Neural progenitor cell (in vitro differentiated cells): ENCODE data around the gene KRT80. TPM values are rescaled to one million over a fixed set of nuclear protein-coding genes. Genes with fewer than 3 reads are reported as not detected.

Experiments
- DNase-seq: peaks from one replicate; pipeline ENCODE4 v3.0.0-alpha.2; 2016; ENCODE audit warnings: low spot score
- H2AFZ ChIP-seq: fragments of 200-600 bp; sonication (generic); replicated peaks from 2 replicates; pipeline ENCODE4 v1.6.1; 2016; ENCODE audit warnings: antibody characterized with exemption
- H3F3A ChIP-seq: fragments of 200-600 bp; sonication (generic); 2 replicates; pipeline ENCODE4 v1.6.1; 2016; ENCODE audit warnings: antibody characterized with exemption, low read depth
- H3K27ac ChIP-seq: fragments of 200-600 bp; sonication (generic); 2 replicates; pipeline ENCODE4 v1.5.1; 2016; ENCODE audit warnings: mild to moderate bottlenecking
- H3K27me3 ChIP-seq: fragments of 200-600 bp; sonication (generic); 2 replicates; pipeline ENCODE4 v1.6.1; 2016; ENCODE audit warnings: mild to moderate bottlenecking, moderate library complexity
- H3K36me3 ChIP-seq: fragments of 200-600 bp; sonication (generic); 2 replicates; pipeline ENCODE4 v1.5.1; 2016
- H3K4me1 ChIP-seq: fragments of 200-600 bp; sonication (generic); 2 replicates; pipeline ENCODE4 v1.6.1; 2016; ENCODE audit warnings: mixed run types
- H3K4me2 ChIP-seq: fragments of 200-600 bp; sonication (generic); 2 replicates; pipeline ENCODE4 v1.6.1; 2016
- H3K4me3 ChIP-seq: fragments of 200-600 bp; sonication (generic); 2 replicates; pipeline ENCODE4 v1.5.1; 2016
- H3K79me2 ChIP-seq: fragments of 200-600 bp; sonication (generic); 2 replicates; pipeline ENCODE4 v1.6.1; 2016; ENCODE audit warnings: low read depth
- H3K9ac ChIP-seq: fragments of 200-600 bp; sonication (generic); 2 replicates; pipeline ENCODE4 v1.6.1; 2016
- H3K9me3 ChIP-seq: fragments of 200-600 bp; sonication (generic); 2 replicates; pipeline ENCODE4 v1.5.1; 2016; ENCODE audit warnings: low read depth
- H4K20me1 ChIP-seq: fragments of 200-600 bp; sonication (generic); 2 replicates; pipeline ENCODE4 v1.6.1; 2016; ENCODE audit warnings: low read depth
- H3K27ac Mint-ChIP-seq: 3 replicates; pipeline ENCODE4 v1.8.0; 2021; ENCODE audit warnings: mixed read lengths
- H3K27me3 Mint-ChIP-seq: 2 replicates; pipeline ENCODE4 v1.8.0; 2022; ENCODE audit warnings: low read depth, mild to moderate bottlenecking, inconsistent platforms, moderate library complexity, mixed read lengths; ENCODE audit not compliant: insufficient read depth
- H3K36me3 Mint-ChIP-seq: 3 replicates; pipeline ENCODE4 v1.8.0; 2021; ENCODE audit warnings: mixed read lengths
- H3K4me1 Mint-ChIP-seq: 3 replicates; pipeline ENCODE4 v1.8.0; 2021; ENCODE audit warnings: mixed read lengths
- H3K4me3 Mint-ChIP-seq: 3 replicates; pipeline ENCODE4 v1.8.0; 2021; ENCODE audit warnings: mild to moderate bottlenecking, moderate library complexity, mixed read lengths
- H3K9me3 Mint-ChIP-seq: 3 replicates; pipeline ENCODE4 v1.8.0; 2020; ENCODE audit warnings: mixed read lengths
- EZH2 ChIP-seq: fragments of 200-600 bp; sonication (generic); IDR thresholded peaks from 2 replicates; pipeline ENCODE4 v1.6.1; 2017; ENCODE audit warnings: antibody characterized with exemption, mild to moderate bottlenecking, moderate library complexity
- EZH2phosphoT487 ChIP-seq: fragments of 200-600 bp; sonication (generic); IDR thresholded peaks from 2 replicates; pipeline ENCODE4 v1.6.1; 2017; ENCODE audit warnings: antibody characterized with exemption
- total RNA-seq: library from RNA; depleted of rRNA; stranded (reverse); fragments of >200 nt; gene quantifications from 2 replicates; pipeline ENCODE4 v1.2.3, GENCODE V29; 2015; ENCODE audit warnings: low replicate concordance
- TF ChIP-seq, protein P1 (sequence below): fragments of 200-600 bp; sonication (generic); IDR thresholded peaks from 2 replicates; pipeline ENCODE4 v1.5.1; 2017; ENCODE audit warnings: antibody characterized with exemption, mild to moderate bottlenecking

Gene KRT80
- total RNA-seq, 1 donor from 2014 or later = not detected

DNA sequence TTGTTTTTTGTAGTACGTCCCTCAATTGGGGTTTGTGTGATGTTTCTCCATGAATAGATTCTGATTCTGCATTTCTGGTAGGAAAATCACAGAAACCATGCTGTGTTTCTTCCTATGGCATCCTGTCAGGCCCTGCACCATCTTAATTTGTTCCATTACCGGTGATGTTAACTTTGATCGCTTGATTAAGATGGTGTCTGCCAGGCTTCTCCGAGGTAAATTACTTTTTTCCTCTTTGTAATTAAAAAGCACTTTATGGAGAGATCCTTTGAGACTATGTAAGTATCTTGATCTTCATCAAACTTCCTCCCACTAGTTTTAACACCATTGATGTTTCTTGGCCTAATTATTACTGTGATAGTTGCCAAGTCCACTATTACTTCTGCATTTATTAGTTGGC is 26.2 kb upstream of the KRT80 start:
- no peak overlapping the region for H3K4me3 ChIP-seq
- Mint-ChIP-seq H3K4me3 (no peak overlapping the region), H3K4me1 (peaks cover 12% of the 10 kb centered on the region), H3K36me3 (no peaks in the 10 kb centered on the region), H3K27me3 (peaks cover 8% of the 10 kb centered on the region), H3K27ac (no peak overlapping the region), H3K9me3 (no peaks in the 10 kb centered on the region)
- H3K9me3 ChIP-seq = no peaks in the 10 kb centered on the region
- H3K79me2 ChIP-seq = no peaks in the 10 kb centered on the region
- no peak for DNase-seq
- H3K4me1 ChIP-seq = no peaks in the 10 kb centered on the region
- H4K20me1 ChIP-seq = no peaks in the 10 kb centered on the region
- TF ChIP-seq EZH2phosphoT487 = no peak
- TF ChIP-seq, protein P1, sequence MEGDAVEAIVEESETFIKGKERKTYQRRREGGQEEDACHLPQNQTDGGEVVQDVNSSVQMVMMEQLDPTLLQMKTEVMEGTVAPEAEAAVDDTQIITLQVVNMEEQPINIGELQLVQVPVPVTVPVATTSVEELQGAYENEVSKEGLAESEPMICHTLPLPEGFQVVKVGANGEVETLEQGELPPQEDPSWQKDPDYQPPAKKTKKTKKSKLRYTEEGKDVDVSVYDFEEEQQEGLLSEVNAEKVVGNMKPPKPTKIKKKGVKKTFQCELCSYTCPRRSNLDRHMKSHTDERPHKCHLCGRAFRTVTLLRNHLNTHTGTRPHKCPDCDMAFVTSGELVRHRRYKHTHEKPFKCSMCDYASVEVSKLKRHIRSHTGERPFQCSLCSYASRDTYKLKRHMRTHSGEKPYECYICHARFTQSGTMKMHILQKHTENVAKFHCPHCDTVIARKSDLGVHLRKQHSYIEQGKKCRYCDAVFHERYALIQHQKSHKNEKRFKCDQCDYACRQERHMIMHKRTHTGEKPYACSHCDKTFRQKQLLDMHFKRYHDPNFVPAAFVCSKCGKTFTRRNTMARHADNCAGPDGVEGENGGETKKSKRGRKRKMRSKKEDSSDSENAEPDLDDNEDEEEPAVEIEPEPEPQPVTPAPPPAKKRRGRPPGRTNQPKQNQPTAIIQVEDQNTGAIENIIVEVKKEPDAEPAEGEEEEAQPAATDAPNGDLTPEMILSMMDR = no peak
- no peak for TF ChIP-seq EZH2
- H3K4me2 ChIP-seq = no peak overlapping the region
- H3K27ac ChIP-seq = no peak overlapping the region
- no peak overlapping the region for H3K9ac ChIP-seq
- H3K36me3 ChIP-seq = no peaks in the 10 kb centered on the region
- no peaks in the 10 kb centered on the region for H3F3A ChIP-seq
- no peak overlapping the region for H2AFZ ChIP-seq
- H3K27me3 ChIP-seq = peaks cover 25% of the 10 kb centered on the region

DNA sequence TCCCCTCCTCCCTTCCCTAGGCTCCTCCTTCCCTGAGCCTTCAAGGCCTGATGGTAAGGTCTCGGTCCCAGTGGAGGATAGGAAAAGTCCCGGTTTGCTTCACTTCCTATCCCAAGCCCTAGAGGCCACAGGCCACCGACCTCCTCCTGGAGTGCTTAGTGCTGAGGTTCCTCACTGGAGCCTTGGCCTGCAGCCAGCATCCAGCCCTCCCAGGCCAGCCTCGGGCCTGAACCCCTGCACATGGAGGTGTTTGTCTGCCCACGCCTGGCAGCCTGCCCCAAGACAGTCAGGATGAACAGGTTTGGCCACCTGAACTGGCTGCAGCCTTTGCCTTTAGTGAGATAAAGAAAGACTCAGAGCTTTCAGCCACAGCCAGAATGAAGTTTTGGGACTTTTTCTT is 25.4 kb upstream of the KRT80 start:
- Mint-ChIP-seq H3K9me3 (no peaks in the 10 kb centered on the region), H3K27ac (no peak overlapping the region), H3K4me1 (peaks cover 12% of the 10 kb centered on the region), H3K4me3 (no peak overlapping the region), H3K27me3 (peaks cover 8% of the 10 kb centered on the region), H3K36me3 (no peaks in the 10 kb centered on the region)
- TF ChIP-seq EZH2 (no peak), EZH2phosphoT487 (no peak)
- TF ChIP-seq, protein P1 = no peak
- no peaks in the 10 kb centered on the region for H4K20me1 ChIP-seq
- H3K4me2 ChIP-seq = no peak overlapping the region
- no peaks in the 10 kb centered on the region for H3F3A ChIP-seq
- H3K9me3 ChIP-seq = no peaks in the 10 kb centered on the region
- H3K9ac ChIP-seq = no peak overlapping the region
- peaks cover 18% of the 10 kb centered on the region for H3K27me3 ChIP-seq
- no peak overlapping the region for H3K27ac ChIP-seq
- no peak for DNase-seq
- no peaks in the 10 kb centered on the region for H3K36me3 ChIP-seq
- no peaks in the 10 kb centered on the region for H3K4me1 ChIP-seq
- H3K79me2 ChIP-seq = no peaks in the 10 kb centered on the region
- no peak overlapping the region for H2AFZ ChIP-seq
- no peak overlapping the region for H3K4me3 ChIP-seq

DNA sequence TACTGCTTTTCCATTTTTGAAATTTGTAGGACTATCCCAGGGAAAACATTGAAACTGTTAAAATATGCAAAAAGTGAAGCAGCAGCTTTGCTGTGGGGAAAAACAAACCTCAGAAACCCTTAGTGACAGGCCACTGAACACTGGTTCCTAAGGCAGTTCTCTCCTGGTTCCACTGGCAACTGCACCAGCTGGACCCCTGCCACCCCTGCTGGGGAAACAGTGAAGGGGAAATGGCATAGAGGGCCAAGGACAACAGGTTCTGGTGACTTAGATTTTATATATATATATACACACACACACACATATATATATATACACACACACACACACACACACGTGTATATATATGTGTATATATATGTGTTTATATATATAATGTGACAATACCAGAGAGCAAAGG is 25.0 kb upstream of the KRT80 start:
- no peak overlapping the region for H3K4me3 ChIP-seq
- H4K20me1 ChIP-seq = no peaks in the 10 kb centered on the region
- peaks cover 12% of the 10 kb centered on the region for H3K4me1 Mint-ChIP-seq
- no peaks in the 10 kb centered on the region for H3K4me1 ChIP-seq
- no peak overlapping the region for H3K27ac Mint-ChIP-seq
- no peaks in the 10 kb centered on the region for H3K9me3 ChIP-seq
- no peaks in the 10 kb centered on the region for H3K79me2 ChIP-seq
- no peak overlapping the region for H3K27ac ChIP-seq
- peaks cover 16% of the 10 kb centered on the region for H3K27me3 ChIP-seq
- H3K9me3 Mint-ChIP-seq = no peaks in the 10 kb centered on the region
- H3K9ac ChIP-seq = no peak overlapping the region
- H3K4me3 Mint-ChIP-seq = no peak overlapping the region
- no peak overlapping the region for H2AFZ ChIP-seq
- no peaks in the 10 kb centered on the region for H3F3A ChIP-seq
- DNase-seq = no peak
- no peak overlapping the region for H3K4me2 ChIP-seq
- H3K36me3 ChIP-seq = no peaks in the 10 kb centered on the region
- peaks cover 9% of the 10 kb centered on the region for H3K27me3 Mint-ChIP-seq
- TF ChIP-seq, protein P1 = no peak
- H3K36me3 Mint-ChIP-seq = no peaks in the 10 kb centered on the region

DNA sequence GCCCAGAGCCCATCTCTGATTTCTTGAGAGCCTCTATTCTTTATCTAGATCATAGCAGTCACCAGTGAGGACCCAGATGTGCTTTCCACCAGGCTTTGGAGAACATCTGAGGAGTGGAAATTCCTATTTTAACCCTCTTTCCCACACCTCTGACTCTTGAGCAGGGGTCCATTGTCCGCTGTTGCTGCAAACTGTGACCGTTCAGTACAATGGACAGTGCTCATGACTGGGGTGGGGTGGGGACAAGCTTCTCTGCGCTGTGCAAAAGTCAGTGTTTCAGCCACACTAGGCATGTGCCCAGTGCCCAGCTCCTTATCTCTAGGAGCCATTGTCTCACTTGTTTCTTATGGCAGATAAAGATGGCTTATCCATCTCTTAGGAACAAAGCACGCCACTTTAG is 24.3 kb upstream of the KRT80 start:
- H3K9ac ChIP-seq = no peak overlapping the region
- H3K79me2 ChIP-seq = no peaks in the 10 kb centered on the region
- H2AFZ ChIP-seq = no peak overlapping the region
- Mint-ChIP-seq H3K4me1 (peaks cover 14% of the 10 kb centered on the region), H3K9me3 (no peaks in the 10 kb centered on the region), H3K4me3 (no peak overlapping the region), H3K27ac (no peak overlapping the region), H3K27me3 (peaks cover 9% of the 10 kb centered on the region), H3K36me3 (no peaks in the 10 kb centered on the region)
- DNase-seq = peak; percentile 44
- TF ChIP-seq EZH2 (no peak), EZH2phosphoT487 (no peak)
- TF ChIP-seq, protein P1 = no peak
- H3K27me3 ChIP-seq = peaks cover 9% of the 10 kb centered on the region
- no peak overlapping the region for H3K4me3 ChIP-seq
- H4K20me1 ChIP-seq = no peaks in the 10 kb centered on the region
- H3K4me1 ChIP-seq = no peaks in the 10 kb centered on the region
- H3K4me2 ChIP-seq = no peak overlapping the region
- no peaks in the 10 kb centered on the region for H3K36me3 ChIP-seq
- H3F3A ChIP-seq = no peaks in the 10 kb centered on the region
- H3K9me3 ChIP-seq = no peaks in the 10 kb centered on the region
- H3K27ac ChIP-seq = no peak overlapping the region
